Upper lobe of left lung (tissue), 6 donors: Measurements from ENCODE around the gene AP1G1. TPM values are rescaled to one million over a fixed set of nuclear protein-coding genes. Genes with fewer than 3 reads are reported as not detected.

Experiments
- ATAC-seq, 2 donors: fragments of 200-7000 bp; cut with Tn5 transposase; one replicate each; pipeline ENCODE4 v1.9.1; 2022; ENCODE audit warnings: mild to moderate bottlenecking in 2 of 2, moderate library complexity in 2 of 2; ENCODE audit not compliant: low FRiP score in 2 of 2
- DNase-seq, 2 donors: peaks; one replicate each; pipeline ENCODE4 v3.0.0-alpha.2; 2019 to 2020
- H3K27ac ChIP-seq, 4 donors: fragments of 200-600 bp; sonication (generic); one replicate each; pipeline ENCODE4 v1.5.1; 2016 to 2019
- H3K27me3 ChIP-seq, 4 donors: fragments of 200-600 bp; sonication (generic); one replicate each; pipeline ENCODE4 v1.5.1; 2017 to 2019
- H3K36me3 ChIP-seq, 4 donors: fragments of 200-600 bp; sonication (generic); one replicate each; pipeline ENCODE4 v1.5.1; 2016 to 2019
- H3K4me1 ChIP-seq, 4 donors: fragments of 200-600 bp; sonication (generic); one replicate each; pipeline ENCODE4 v1.5.1; 2018 to 2019
- H3K4me3 ChIP-seq, 4 donors: fragments of 200-600 bp; sonication (generic); one replicate each; pipeline ENCODE4 v1.5.1; 2017 to 2019; ENCODE audit warnings: mild to moderate bottlenecking in 2 of 4, moderate library complexity in 1 of 4
- H3K9me3 ChIP-seq, 4 donors: fragments of 200-600 bp; sonication (generic); one replicate each; pipeline ENCODE4 v1.5.1; 2018 to 2019
- CTCF ChIP-seq, 6 experiments: fragments of 450-650 bp in 4 of 6; fragments of 200-600 bp in 2 of 6; sonication (generic) in 2 of 6; IDR thresholded peaks; one replicate each; pipeline ENCODE4 v1.5.1; 2016 to 2019; ENCODE audit warnings: antibody characterized with exemption in 6 of 6
- EP300 ChIP-seq, 4 donors: sonication (generic); formaldehyde crosslinking; IDR thresholded peaks; one replicate each; pipeline ENCODE4 v1.5.1; 2017; ENCODE audit warnings: antibody characterized with exemption in 4 of 4, control low read depth in 2 of 4
- POLR2A ChIP-seq, 4 donors: fragments of 450-650 bp; IDR thresholded peaks; one replicate each; pipeline ENCODE4 v1.5.1; 2016 to 2017; ENCODE audit warnings: antibody characterized with exemption in 4 of 4, mild to moderate bottlenecking in 2 of 4
- POLR2AphosphoS5 ChIP-seq, 2 donors: sonication (generic); formaldehyde crosslinking; IDR thresholded peaks; one replicate each; pipeline ENCODE4 v1.5.1; 2017; ENCODE audit warnings: antibody characterized with exemption in 2 of 2
- WGBS, 2 donors: methylation state at CpG; one replicate each; pipeline ENCODE4 v1.1.5; 2017 to 2018; 5-methylcytosine and 5-hydroxymethylcytosine counted together
- total RNA-seq, 6 donors: library from RNA; depleted of rRNA in 4 of 6; stranded (reverse); fragments of >200 nt in 4 of 6; gene quantifications; one replicate each; pipeline versions ENCODE4 v1.1.0 to v1.2.1, GENCODE V29; 2016 to 2021
- donor health status: DM: no; HTN: no; CAD: no; lungs with moderate emphysema.
- donor health status: DM: no; HTN: yes; CAD: no; lungs with severe emphysema.

Gene AP1G1
- total RNA-seq, 6 donors from 2014 or later = 63.7 to 145 (median 88.6) TPM

GRCh38 chr16:71722801-71723536 lies 85.7 kb downstream of the AP1G1 start:
- peak overlapping the region; percentile 85 to 95 (median 92) for H3K27ac ChIP-seq
- DNase-seq (peak; percentile 74 to 90), ATAC-seq (peak; percentile 75 to 77)
- H3K27me3 ChIP-seq = peaks cover 0 to 8% (median 0%) of the 10 kb centered on the region in 4 donors
- 2 to 3% methylated on average over 15 to 24 of the region's 59 CpGs for WGBS, 2 donors
- H3K36me3 ChIP-seq = no peaks in the 10 kb centered on the region
- peaks cover 7 to 28% (median 12%) of the 10 kb centered on the region in 4 donors for H3K4me1 ChIP-seq
- peak overlapping the region; percentile 64 to 95 (median 92) for H3K4me3 ChIP-seq
- TF ChIP-seq CTCF (IDR thresholded peaks at IDR 0.05) = peak in 1 of 6 experiments; percentile 10
- TF ChIP-seq EP300 (IDR thresholded peaks at IDR 0.05) = no peak
- peak in 1 of 2 donors; percentile 78 for TF ChIP-seq POLR2AphosphoS5 (IDR thresholded peaks at IDR 0.05)
- TF ChIP-seq POLR2A (IDR thresholded peaks at IDR 0.05) = peak in 1 of 4 donors; percentile 15
- no peaks in the 10 kb centered on the region for H3K9me3 ChIP-seq

DNA sequence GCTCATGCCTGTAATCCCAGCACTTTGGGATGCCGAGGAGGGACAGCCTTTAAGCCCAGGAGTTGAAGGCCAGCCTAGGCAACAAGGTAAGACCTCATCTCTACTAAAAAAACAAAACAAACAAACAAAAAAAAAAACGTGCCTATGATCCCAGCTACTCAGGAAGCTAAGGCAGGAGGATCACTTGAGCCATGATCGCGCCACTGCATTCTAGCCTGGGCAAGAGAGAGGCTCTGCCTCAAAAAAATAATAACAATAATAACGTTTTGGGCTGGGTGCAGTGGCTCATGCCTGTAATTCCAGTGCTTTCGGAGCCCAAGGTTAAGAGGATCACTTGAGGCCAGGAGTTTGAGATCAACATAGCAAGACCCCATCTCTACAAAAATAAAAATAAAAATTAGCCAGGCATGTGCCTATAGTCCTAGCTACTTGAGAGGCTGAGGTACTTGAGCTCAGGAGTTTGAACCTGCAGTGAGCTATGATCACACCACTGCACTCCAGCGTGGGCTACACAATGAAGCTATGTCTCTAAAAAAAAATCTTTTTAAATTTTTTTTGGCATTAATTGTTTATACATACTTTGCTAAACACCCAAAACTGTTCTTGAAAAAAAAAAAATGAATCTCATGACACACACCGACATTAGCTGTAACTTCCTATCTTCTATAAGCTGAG lies 87.4 kb downstream of the AP1G1 start:
- no peaks in the 10 kb centered on the region for H3K36me3 ChIP-seq

DNA sequence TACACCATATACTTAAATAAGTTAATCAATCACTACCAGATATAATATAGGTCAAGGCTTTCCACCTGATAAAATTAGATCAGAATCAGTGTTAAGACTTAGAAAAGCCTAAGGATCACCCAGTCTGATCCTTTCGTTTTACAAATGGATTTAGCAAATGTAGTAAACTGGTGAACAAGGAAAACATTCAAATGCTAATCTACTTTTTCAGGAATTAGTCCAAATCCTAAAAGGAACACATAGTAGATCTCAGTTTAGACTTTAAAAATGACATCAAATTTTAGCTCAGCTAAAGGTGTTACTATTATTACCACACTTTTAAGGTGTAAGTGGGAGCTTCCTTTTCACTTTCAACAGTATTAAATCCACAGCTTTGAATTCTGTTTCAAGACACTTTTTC lies 96.1 kb downstream of the AP1G1 start:
- no peak for DNase-seq
- H3K36me3 ChIP-seq = peaks cover 0 to 6% (median 0%) of the 10 kb centered on the region in 4 donors
- no peaks in the 10 kb centered on the region for H3K4me1 ChIP-seq
- WGBS, 2 donors = 84 to 88% methylated on average over 1 of the region's 1 CpG
- TF ChIP-seq CTCF (IDR thresholded peaks at IDR 0.05) = no peak
- TF ChIP-seq POLR2A (IDR thresholded peaks at IDR 0.05) = no peak
- no peak for TF ChIP-seq POLR2AphosphoS5 (IDR thresholded peaks at IDR 0.05)
- no peak for TF ChIP-seq EP300 (IDR thresholded peaks at IDR 0.05)
- H3K9me3 ChIP-seq = no peaks in the 10 kb centered on the region
- H3K4me3 ChIP-seq = no peak overlapping the region
- ATAC-seq = no peak
- H3K27me3 ChIP-seq = no peaks in the 10 kb centered on the region
- no peak overlapping the region for H3K27ac ChIP-seq

More for the DNA sequence above, 87.4 kb downstream of the AP1G1 start:
- ATAC-seq (no peak), DNase-seq (no peak)
- Histone ChIP-seq H3K4me1 (peaks cover 7 to 15% (median 12%) of the 10 kb centered on the region in 4 donors), H3K27me3 (peaks cover 0 to 8% (median 0%) of the 10 kb centered on the region in 4 donors), H3K4me3 (no peak overlapping the region), H3K27ac (no peak overlapping the region), H3K9me3 (no peaks in the 10 kb centered on the region)
- WGBS, 2 donors = 77 to 84% methylated on average over 8 of the region's 8 CpGs
- TF ChIP-seq CTCF (IDR thresholded peaks at IDR 0.05) (no peak), POLR2A (IDR thresholded peaks at IDR 0.05) (no peak), POLR2AphosphoS5 (IDR thresholded peaks at IDR 0.05) (no peak), EP300 (IDR thresholded peaks at IDR 0.05) (no peak)

- Histone ChIP-seq H3K9me3 (no peaks in the 10 kb centered on the region), H3K27me3 (no peaks in the 10 kb centered on the region), H3K27ac (no peak overlapping the region), H3K4me3 (no peak overlapping the region), H3K4me1 (no peaks in the 10 kb centered on the region), H3K36me3 (peaks cover 0 to 6% (median 0%) of the 10 kb centered on the region in 4 donors)
- no peak for ATAC-seq
- 49 to 74% methylated on average over 3 of the region's 3 CpGs for WGBS, 2 donors
- no peak for DNase-seq
- TF ChIP-seq POLR2A (IDR thresholded peaks at IDR 0.05) = no peak
Measured at GRCh38 chr16:71711789-71712188, 96.8 kb downstream of the AP1G1 start.

GRCh38 chr16:71709229-71709781 lies 99.3 kb downstream of the AP1G1 start:
- ATAC-seq (peak in 1 of 2 donors; percentile 46), DNase-seq (no peak)
- H3K4me1 ChIP-seq = no peaks in the 10 kb centered on the region
- H3K27ac ChIP-seq = no peak overlapping the region
- WGBS, 2 donors = 74 to 81% methylated on average over 2 of the region's 2 CpGs
- TF ChIP-seq CTCF (IDR thresholded peaks at IDR 0.05) = no peak
- no peak for TF ChIP-seq POLR2AphosphoS5 (IDR thresholded peaks at IDR 0.05)
- TF ChIP-seq EP300 (IDR thresholded peaks at IDR 0.05) = no peak
- no peak for TF ChIP-seq POLR2A (IDR thresholded peaks at IDR 0.05)
- H3K9me3 ChIP-seq = no peaks in the 10 kb centered on the region
- H3K36me3 ChIP-seq = peaks cover 0 to 1% (median 0%) of the 10 kb centered on the region in 4 donors
- no peak overlapping the region for H3K4me3 ChIP-seq
- H3K27me3 ChIP-seq = no peaks in the 10 kb centered on the region
